GM12892 (cell line): ENCODE measurements around the gene LBR.

Experiments
- DNase-seq: peaks from one replicate; pipeline ENCODE4 v3.0.0; 2011; ENCODE audit not compliant: insufficient read length
- FAIRE-seq: peaks from 2 replicates; lab custom pipeline; 2011; peaks lifted over from hg19 to GRCh38; lab: Jason Lieb, UNC
- POLR2A ChIP-seq: IDR thresholded peaks from 2 replicates; pipeline ENCODE4 v1.6.1; 2011; ENCODE audit warnings: low read depth, low read length, control low read depth
- POLR2AphosphoS5 ChIP-seq: IDR thresholded peaks from 2 replicates; pipeline ENCODE4 v1.6.1; 2011; ENCODE audit warnings: low read depth, low read length, control low read depth
- TAF1 ChIP-seq: IDR thresholded peaks from 2 replicates; pipeline ENCODE4 v1.6.1; 2011; ENCODE audit warnings: low read depth, mild to moderate bottlenecking, control low read depth, low read length, borderline replicate concordance

LBR gene

GRCh38 chr1:225371366-225372010, 56.4 kb downstream of the LBR start:
- TF ChIP-seq POLR2A (no peak), POLR2AphosphoS5 (no peak), TAF1 (no peak)
- DNase-seq (no peak), FAIRE-seq (no peak)

GRCh38 chr1:225368036-225368552, 59.7 kb downstream of the LBR start:
- FAIRE-seq, result no peak
- TF ChIP-seq TAF1 (no peak), POLR2A (no peak), POLR2AphosphoS5 (no peak)
- no peak for DNase-seq

GRCh38 chr1:225366552-225366951, 61.3 kb downstream of the LBR start:
- FAIRE-seq (no peak), DNase-seq (no peak)
- TF ChIP-seq POLR2A, result no peak
- TF ChIP-seq POLR2AphosphoS5, result no peak
- TF ChIP-seq TAF1, result no peak

GRCh38 chr1:225366018-225366417, 61.8 kb downstream of the LBR start:
- DNase-seq, result no peak
- FAIRE-seq, result no peak
- no peak for TF ChIP-seq TAF1
- TF ChIP-seq POLR2AphosphoS5, result no peak
- no peak for TF ChIP-seq POLR2A

GRCh38 chr1:225364439-225364838, 63.4 kb downstream of the LBR start:
- no peak for FAIRE-seq

GRCh38 chr1:225362805-225363204, 65.0 kb downstream of the LBR start:
- FAIRE-seq (no peak), DNase-seq (no peak)
- TF ChIP-seq POLR2A (no peak), POLR2AphosphoS5 (no peak), TAF1 (no peak)

More at GRCh38 chr1:225364439-225364838, 63.4 kb downstream of the LBR start:
- DNase-seq, result no peak
- TF ChIP-seq TAF1 (no peak), POLR2AphosphoS5 (no peak), POLR2A (no peak)

GRCh38 chr1:225361176-225361575, 66.7 kb downstream of the LBR start:
- FAIRE-seq, result no peak
- TF ChIP-seq TAF1, result no peak
- no peak for TF ChIP-seq POLR2AphosphoS5
- no peak for TF ChIP-seq POLR2A
- DNase-seq, result no peak

- DNase-seq, result no peak
- TF ChIP-seq POLR2A (no peak), TAF1 (no peak), POLR2AphosphoS5 (no peak)
- no peak for FAIRE-seq
Observed at GRCh38 chr1:225360119-225360518, 67.7 kb downstream of the LBR start.

GRCh38 chr1:225355863-225356262, 72.0 kb downstream of the LBR start:
- TF ChIP-seq TAF1 (no peak), POLR2AphosphoS5 (no peak), POLR2A (no peak)
- FAIRE-seq (no peak), DNase-seq (no peak)

GRCh38 chr1:225354906-225355305, 72.9 kb downstream of the LBR start:
- TF ChIP-seq POLR2A (no peak), TAF1 (no peak), POLR2AphosphoS5 (no peak)
- FAIRE-seq (no peak), DNase-seq (no peak)
